Activated naive CD8-positive, alpha-beta T cell treated with anti-CD3 and anti-CD28 coated beads, Interleukin-2, amount 50 U/mL, for 24 hours (primary cell): ENCODE results near the gene PLCL1.
A peak's percentile ranks its signal among the peaks of the same experiment; 100 is the strongest.

Experiments used
- ATAC-seq: fragments of 150-1000 bp; cut with Tn5 transposase; one replicate; pipeline ENCODE4 v1.10.0; 2021
- DNase-seq: peaks from one replicate; pipeline ENCODE4 v3.0.0; 2021
- H3K27ac Mint-ChIP-seq: one replicate; pipeline ENCODE4 v1.8.0; 2021; ENCODE audit warnings: mild to moderate bottlenecking, mixed read lengths
- H3K27me3 Mint-ChIP-seq: one replicate; pipeline ENCODE4 v1.8.0; 2021; ENCODE audit warnings: mixed read lengths
- H3K36me3 Mint-ChIP-seq: one replicate; pipeline ENCODE4 v1.8.0; 2021; ENCODE audit warnings: low read depth, mixed read lengths
- H3K4me1 Mint-ChIP-seq: one replicate; pipeline ENCODE4 v1.8.0; 2021; ENCODE audit warnings: mixed read lengths
- H3K4me3 Mint-ChIP-seq: one replicate; pipeline ENCODE4 v1.8.0; 2021; ENCODE audit warnings: mild to moderate bottlenecking, moderate library complexity, mixed read lengths
- H3K9me3 Mint-ChIP-seq: one replicate; pipeline ENCODE4 v1.8.0; 2021; ENCODE audit warnings: mixed read lengths

PLCL1 gene

GRCh38 chr2:197857476-197858107, 53.2 kb downstream of the PLCL1 start:
- no peak overlapping the region for H3K4me3 Mint-ChIP-seq

GRCh38 chr2:197858607-197859140, 54.3 kb downstream of the PLCL1 start:
- peaks cover 8% of the 10 kb centered on the region for H3K36me3 Mint-ChIP-seq
- peaks cover 20% of the 10 kb centered on the region for H3K4me1 Mint-ChIP-seq

More at GRCh38 chr2:197857476-197858107, 53.2 kb downstream of the PLCL1 start:
- peaks cover 17% of the 10 kb centered on the region for H3K4me1 Mint-ChIP-seq
- no peak overlapping the region for H3K27ac Mint-ChIP-seq
- no peaks in the 10 kb centered on the region for H3K27me3 Mint-ChIP-seq
- ATAC-seq, result no peak
- peaks cover 8% of the 10 kb centered on the region for H3K36me3 Mint-ChIP-seq
- H3K9me3 Mint-ChIP-seq, result no peaks in the 10 kb centered on the region
- no peak for DNase-seq

GRCh38 chr2:197862246-197862955, 58.0 kb downstream of the PLCL1 start:
- Mint-ChIP-seq H3K4me3 (no peak overlapping the region), H3K27me3 (no peaks in the 10 kb centered on the region), H3K4me1 (peaks cover 25% of the 10 kb centered on the region), H3K9me3 (no peaks in the 10 kb centered on the region), H3K36me3 (peaks cover 8% of the 10 kb centered on the region), H3K27ac (no peak overlapping the region)
- DNase-seq, result no peak
- ATAC-seq, result no peak

More at GRCh38 chr2:197858607-197859140, 54.3 kb downstream of the PLCL1 start:
- Mint-ChIP-seq H3K4me3 (no peak overlapping the region), H3K27ac (no peak overlapping the region), H3K9me3 (no peaks in the 10 kb centered on the region), H3K27me3 (no peaks in the 10 kb centered on the region)
- DNase-seq (no peak), ATAC-seq (no peak)

GRCh38 chr2:197863744-197864143, 59.4 kb downstream of the PLCL1 start:
- no peak for ATAC-seq
- Mint-ChIP-seq H3K36me3 (peaks cover 2% of the 10 kb centered on the region), H3K27ac (no peak overlapping the region)

GRCh38 chr2:197866455-197866854, 62.1 kb downstream of the PLCL1 start:
- Mint-ChIP-seq H3K36me3 (no peaks in the 10 kb centered on the region), H3K4me1 (peaks cover 60% of the 10 kb centered on the region), H3K9me3 (no peaks in the 10 kb centered on the region), H3K27me3 (no peaks in the 10 kb centered on the region), H3K27ac (no peak overlapping the region), H3K4me3 (no peak overlapping the region)
- DNase-seq (no peak), ATAC-seq (no peak)

More at GRCh38 chr2:197863744-197864143, 59.4 kb downstream of the PLCL1 start:
- H3K9me3 Mint-ChIP-seq, result no peaks in the 10 kb centered on the region
- no peak overlapping the region for H3K4me3 Mint-ChIP-seq
- no peaks in the 10 kb centered on the region for H3K27me3 Mint-ChIP-seq
- DNase-seq, result no peak
- H3K4me1 Mint-ChIP-seq, result peaks cover 34% of the 10 kb centered on the region

GRCh38 chr2:197867033-197867432, 62.6 kb downstream of the PLCL1 start:
- Mint-ChIP-seq H3K27me3 (no peaks in the 10 kb centered on the region), H3K9me3 (no peaks in the 10 kb centered on the region), H3K4me3 (no peak overlapping the region), H3K36me3 (no peaks in the 10 kb centered on the region), H3K27ac (no peak overlapping the region), H3K4me1 (peaks cover 65% of the 10 kb centered on the region)
- DNase-seq, result no peak
- ATAC-seq, result no peak

- H3K27ac Mint-ChIP-seq, result no peak overlapping the region
- peaks cover 59% of the 10 kb centered on the region for H3K4me1 Mint-ChIP-seq
- H3K4me3 Mint-ChIP-seq, result no peak overlapping the region
- no peak for DNase-seq
- no peaks in the 10 kb centered on the region for H3K36me3 Mint-ChIP-seq
- H3K9me3 Mint-ChIP-seq, result no peaks in the 10 kb centered on the region
- H3K27me3 Mint-ChIP-seq, result no peaks in the 10 kb centered on the region
- no peak for ATAC-seq
Observed at GRCh38 chr2:197867624-197868023, 63.2 kb downstream of the PLCL1 start.

GRCh38 chr2:197868206-197868605, 63.8 kb downstream of the PLCL1 start:
- DNase-seq (no peak), ATAC-seq (no peak)
- no peaks in the 10 kb centered on the region for H3K9me3 Mint-ChIP-seq
- H3K27me3 Mint-ChIP-seq, result no peaks in the 10 kb centered on the region
- no peaks in the 10 kb centered on the region for H3K36me3 Mint-ChIP-seq
- H3K27ac Mint-ChIP-seq, result no peak overlapping the region
- no peak overlapping the region for H3K4me3 Mint-ChIP-seq
- H3K4me1 Mint-ChIP-seq, result peaks cover 62% of the 10 kb centered on the region

GRCh38 chr2:197869041-197869440, 64.6 kb downstream of the PLCL1 start:
- peaks cover 63% of the 10 kb centered on the region for H3K4me1 Mint-ChIP-seq
- ATAC-seq, result no peak
- DNase-seq, result no peak
- H3K36me3 Mint-ChIP-seq, result no peaks in the 10 kb centered on the region
- H3K9me3 Mint-ChIP-seq, result no peaks in the 10 kb centered on the region
- H3K4me3 Mint-ChIP-seq, result peak overlapping the region; percentile 64
- H3K27me3 Mint-ChIP-seq, result no peaks in the 10 kb centered on the region
- H3K27ac Mint-ChIP-seq, result no peak overlapping the region

GRCh38 chr2:197869501-197870111, 65.2 kb downstream of the PLCL1 start:
- peak overlapping the region; percentile 91 for H3K27ac Mint-ChIP-seq
- peaks cover 62% of the 10 kb centered on the region for H3K4me1 Mint-ChIP-seq
- H3K36me3 Mint-ChIP-seq, result no peaks in the 10 kb centered on the region
- ATAC-seq (peak; percentile 60), DNase-seq (no peak)
- peak overlapping the region; percentile 64 for H3K4me3 Mint-ChIP-seq
- no peaks in the 10 kb centered on the region for H3K9me3 Mint-ChIP-seq
- H3K27me3 Mint-ChIP-seq, result no peaks in the 10 kb centered on the region

- peak overlapping the region; percentile 64 for H3K4me3 Mint-ChIP-seq
Observed at GRCh38 chr2:197870137-197870536, 65.7 kb downstream of the PLCL1 start.

GRCh38 chr2:197871780-197872456, 67.5 kb downstream of the PLCL1 start:
- Mint-ChIP-seq H3K27me3 (no peaks in the 10 kb centered on the region), H3K36me3 (no peaks in the 10 kb centered on the region), H3K9me3 (no peaks in the 10 kb centered on the region), H3K27ac (no peak overlapping the region), H3K4me3 (no peak overlapping the region), H3K4me1 (peaks cover 67% of the 10 kb centered on the region)
- ATAC-seq (no peak), DNase-seq (no peak)

More at GRCh38 chr2:197870137-197870536, 65.7 kb downstream of the PLCL1 start:
- Mint-ChIP-seq H3K27me3 (no peaks in the 10 kb centered on the region), H3K9me3 (no peaks in the 10 kb centered on the region), H3K36me3 (no peaks in the 10 kb centered on the region), H3K4me1 (peaks cover 62% of the 10 kb centered on the region), H3K27ac (peak overlapping the region; percentile 91)
- no peak for DNase-seq
- ATAC-seq, result peak; percentile 51

GRCh38 chr2:197873293-197873701, 68.9 kb downstream of the PLCL1 start:
- DNase-seq, result no peak
- no peaks in the 10 kb centered on the region for H3K36me3 Mint-ChIP-seq
- H3K4me3 Mint-ChIP-seq, result no peak overlapping the region
- H3K27me3 Mint-ChIP-seq, result no peaks in the 10 kb centered on the region
- peaks cover 56% of the 10 kb centered on the region for H3K4me1 Mint-ChIP-seq
- H3K9me3 Mint-ChIP-seq, result no peaks in the 10 kb centered on the region
- ATAC-seq, result peak; percentile 74
- no peak overlapping the region for H3K27ac Mint-ChIP-seq

- H3K27me3 Mint-ChIP-seq, result no peaks in the 10 kb centered on the region
- DNase-seq (no peak), ATAC-seq (no peak)
- no peaks in the 10 kb centered on the region for H3K36me3 Mint-ChIP-seq
- H3K4me1 Mint-ChIP-seq, result peaks cover 32% of the 10 kb centered on the region
- no peak overlapping the region for H3K27ac Mint-ChIP-seq
- H3K4me3 Mint-ChIP-seq, result no peak overlapping the region
- no peaks in the 10 kb centered on the region for H3K9me3 Mint-ChIP-seq
Observed at GRCh38 chr2:197875763-197876162, 71.4 kb downstream of the PLCL1 start.
